Measurements from ENCODE around the gene ADGRG6. TPM values are rescaled to one million over a fixed set of nuclear protein-coding genes. Genes with fewer than 3 reads are reported as not detected.

ADGRG6 gene
- total RNA-seq, 1 donor from 2014 or later = 39.1 TPM

DNA sequence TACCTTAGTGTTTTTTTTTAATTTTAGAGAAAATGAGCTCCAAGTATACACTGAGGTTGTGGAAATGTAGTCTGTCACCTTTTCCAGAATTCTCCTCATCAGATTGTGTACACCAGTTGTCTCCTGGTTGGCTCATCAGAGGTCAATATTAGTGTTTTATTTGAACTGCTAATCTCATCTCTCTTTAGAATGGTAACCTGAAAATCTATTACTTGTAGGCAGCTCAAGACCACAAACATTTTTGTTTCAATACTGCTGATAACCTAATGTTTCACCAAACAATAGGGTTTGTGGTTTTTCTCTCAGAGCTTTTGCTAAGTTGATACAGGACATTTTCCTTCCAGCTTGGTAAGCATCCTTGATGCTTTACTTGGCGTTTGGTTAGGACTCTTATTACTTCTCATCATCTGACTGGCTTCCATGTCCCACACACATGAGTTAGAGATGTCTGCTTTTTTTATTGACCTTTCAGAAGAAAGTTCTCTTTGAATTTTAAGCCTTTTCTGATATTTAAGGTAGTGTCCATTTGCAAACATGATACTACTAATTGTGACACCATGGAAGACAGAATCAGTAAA lies 15.1 kb downstream of the ADGRG6 start:
- H3K27me3 ChIP-seq (ENCODE audit: control insufficient read depth, insufficient read depth, low read length) = no peaks in the 10 kb centered on the region
- no peak overlapping the region for H3K4me3 ChIP-seq (ENCODE audit: low read depth, low read length)
- no peaks in the 10 kb centered on the region for H3K36me3 ChIP-seq (ENCODE audit: control insufficient read depth, insufficient read depth, low read length)
- TF ChIP-seq, protein P1, sequence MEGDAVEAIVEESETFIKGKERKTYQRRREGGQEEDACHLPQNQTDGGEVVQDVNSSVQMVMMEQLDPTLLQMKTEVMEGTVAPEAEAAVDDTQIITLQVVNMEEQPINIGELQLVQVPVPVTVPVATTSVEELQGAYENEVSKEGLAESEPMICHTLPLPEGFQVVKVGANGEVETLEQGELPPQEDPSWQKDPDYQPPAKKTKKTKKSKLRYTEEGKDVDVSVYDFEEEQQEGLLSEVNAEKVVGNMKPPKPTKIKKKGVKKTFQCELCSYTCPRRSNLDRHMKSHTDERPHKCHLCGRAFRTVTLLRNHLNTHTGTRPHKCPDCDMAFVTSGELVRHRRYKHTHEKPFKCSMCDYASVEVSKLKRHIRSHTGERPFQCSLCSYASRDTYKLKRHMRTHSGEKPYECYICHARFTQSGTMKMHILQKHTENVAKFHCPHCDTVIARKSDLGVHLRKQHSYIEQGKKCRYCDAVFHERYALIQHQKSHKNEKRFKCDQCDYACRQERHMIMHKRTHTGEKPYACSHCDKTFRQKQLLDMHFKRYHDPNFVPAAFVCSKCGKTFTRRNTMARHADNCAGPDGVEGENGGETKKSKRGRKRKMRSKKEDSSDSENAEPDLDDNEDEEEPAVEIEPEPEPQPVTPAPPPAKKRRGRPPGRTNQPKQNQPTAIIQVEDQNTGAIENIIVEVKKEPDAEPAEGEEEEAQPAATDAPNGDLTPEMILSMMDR (IDR thresholded peaks at IDR 0.05; ENCODE audit: insufficient read depth, low read length, poor library complexity, severe bottlenecking) = no peak
- DNase-seq (ENCODE audit: low read depth) = no peak

DNA sequence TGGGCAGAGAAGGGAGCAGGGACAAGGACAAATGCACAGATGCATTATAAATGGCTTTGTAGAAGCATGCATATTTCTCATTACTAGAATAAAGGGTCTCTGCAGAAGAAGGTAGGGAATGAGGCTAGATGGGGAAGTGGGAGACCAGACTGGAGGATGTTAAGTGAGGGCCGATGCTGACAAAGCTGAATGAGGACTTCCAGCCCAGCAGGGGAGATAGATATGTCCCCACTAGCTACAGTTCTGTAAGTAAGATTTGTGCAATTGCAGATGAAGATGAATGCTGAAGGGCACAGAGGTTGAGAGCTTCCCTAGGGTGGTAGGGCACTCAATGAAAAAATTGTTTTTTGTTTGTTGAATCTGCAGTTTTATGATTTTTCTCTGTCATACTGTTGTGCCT lies 16.9 kb downstream of the ADGRG6 start:
- Histone ChIP-seq H3K36me3 (ENCODE audit: control insufficient read depth, insufficient read depth, low read length) (no peaks in the 10 kb centered on the region), H3K4me3 (ENCODE audit: low read depth, low read length) (no peak overlapping the region), H3K27me3 (ENCODE audit: control insufficient read depth, insufficient read depth, low read length) (no peaks in the 10 kb centered on the region)
- TF ChIP-seq, protein P1 (IDR thresholded peaks at IDR 0.05; ENCODE audit: insufficient read depth, low read length, poor library complexity, severe bottlenecking) = no peak
- DNase-seq (ENCODE audit: low read depth) = no peak

DNA sequence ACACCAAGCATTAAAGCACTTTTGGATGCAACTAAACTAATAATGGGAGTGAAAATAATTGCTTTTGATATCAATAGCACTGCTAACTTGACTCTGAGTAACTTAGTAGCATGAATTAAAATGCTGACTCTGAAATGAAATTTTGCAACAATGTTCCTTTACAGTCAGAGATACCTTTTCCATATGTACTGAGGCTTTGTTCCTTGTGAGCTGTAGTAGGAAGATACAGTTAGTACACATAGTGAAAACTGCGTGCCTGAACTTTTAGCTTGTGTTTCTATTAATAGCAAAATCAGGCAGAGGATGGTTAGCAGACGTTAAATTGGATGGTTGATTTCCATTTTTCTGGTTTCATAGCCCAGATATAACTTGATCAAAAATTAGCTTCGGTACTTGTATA lies 18.6 kb downstream of the ADGRG6 start:
- H3K4me3 ChIP-seq (ENCODE audit: low read depth, low read length) = no peak overlapping the region
- TF ChIP-seq, protein P1 (IDR thresholded peaks at IDR 0.05; ENCODE audit: insufficient read depth, low read length, poor library complexity, severe bottlenecking) = no peak
- H3K36me3 ChIP-seq (ENCODE audit: control insufficient read depth, insufficient read depth, low read length) = no peaks in the 10 kb centered on the region
- no peak for DNase-seq (ENCODE audit: low read depth)
- no peaks in the 10 kb centered on the region for H3K27me3 ChIP-seq (ENCODE audit: control insufficient read depth, insufficient read depth, low read length)

DNA sequence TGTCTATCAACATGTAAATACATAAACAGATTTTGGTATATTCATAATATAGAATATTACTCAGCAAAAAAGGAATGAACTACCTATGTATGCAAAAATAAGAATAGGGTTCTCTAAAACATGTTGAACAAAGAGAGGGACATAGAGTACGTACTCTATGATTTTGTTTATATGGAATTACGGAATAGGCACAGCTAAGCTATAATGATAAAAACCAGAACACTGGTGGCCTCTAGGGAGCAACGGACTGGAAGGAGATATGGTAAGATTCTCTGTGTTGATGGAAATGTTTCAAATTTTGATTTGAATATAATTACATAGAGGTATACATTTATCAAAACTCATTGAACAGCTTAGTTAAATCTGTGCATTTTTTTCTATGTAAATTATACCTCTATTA lies 19.6 kb downstream of the ADGRG6 start:
- no peaks in the 10 kb centered on the region for H3K27me3 ChIP-seq (ENCODE audit: control insufficient read depth, insufficient read depth, low read length)
- no peak for DNase-seq (ENCODE audit: low read depth)
- TF ChIP-seq, protein P1 (IDR thresholded peaks at IDR 0.05; ENCODE audit: insufficient read depth, low read length, poor library complexity, severe bottlenecking) = no peak
- no peak overlapping the region for H3K4me3 ChIP-seq (ENCODE audit: low read depth, low read length)
- no peaks in the 10 kb centered on the region for H3K36me3 ChIP-seq (ENCODE audit: control insufficient read depth, insufficient read depth, low read length)

DNA sequence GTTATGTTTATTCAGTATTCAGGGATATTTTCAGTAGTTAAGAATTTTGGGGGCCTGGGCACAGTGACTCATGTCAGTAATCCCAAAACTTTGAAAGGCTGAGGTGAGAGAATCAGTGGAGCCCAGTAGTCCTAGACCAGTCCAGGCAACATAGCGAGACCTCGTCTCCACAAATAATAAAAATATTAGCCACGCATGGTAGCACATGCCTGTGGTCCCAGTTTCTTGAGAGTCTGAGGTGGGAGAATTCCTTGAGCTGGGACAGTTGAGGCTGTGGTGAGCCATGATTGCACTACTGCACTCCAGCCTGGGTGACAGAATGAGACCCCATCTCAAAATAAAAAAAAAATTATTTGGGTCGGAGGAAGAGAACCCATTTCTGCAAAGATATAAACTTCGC lies 20.3 kb downstream of the ADGRG6 start:
- no peak overlapping the region for H3K4me3 ChIP-seq (ENCODE audit: low read depth, low read length)
- no peaks in the 10 kb centered on the region for H3K27me3 ChIP-seq (ENCODE audit: control insufficient read depth, insufficient read depth, low read length)
- TF ChIP-seq, protein P1 (IDR thresholded peaks at IDR 0.05; ENCODE audit: insufficient read depth, low read length, poor library complexity, severe bottlenecking) = no peak
- no peaks in the 10 kb centered on the region for H3K36me3 ChIP-seq (ENCODE audit: control insufficient read depth, insufficient read depth, low read length)
- no peak for DNase-seq (ENCODE audit: low read depth)

DNA sequence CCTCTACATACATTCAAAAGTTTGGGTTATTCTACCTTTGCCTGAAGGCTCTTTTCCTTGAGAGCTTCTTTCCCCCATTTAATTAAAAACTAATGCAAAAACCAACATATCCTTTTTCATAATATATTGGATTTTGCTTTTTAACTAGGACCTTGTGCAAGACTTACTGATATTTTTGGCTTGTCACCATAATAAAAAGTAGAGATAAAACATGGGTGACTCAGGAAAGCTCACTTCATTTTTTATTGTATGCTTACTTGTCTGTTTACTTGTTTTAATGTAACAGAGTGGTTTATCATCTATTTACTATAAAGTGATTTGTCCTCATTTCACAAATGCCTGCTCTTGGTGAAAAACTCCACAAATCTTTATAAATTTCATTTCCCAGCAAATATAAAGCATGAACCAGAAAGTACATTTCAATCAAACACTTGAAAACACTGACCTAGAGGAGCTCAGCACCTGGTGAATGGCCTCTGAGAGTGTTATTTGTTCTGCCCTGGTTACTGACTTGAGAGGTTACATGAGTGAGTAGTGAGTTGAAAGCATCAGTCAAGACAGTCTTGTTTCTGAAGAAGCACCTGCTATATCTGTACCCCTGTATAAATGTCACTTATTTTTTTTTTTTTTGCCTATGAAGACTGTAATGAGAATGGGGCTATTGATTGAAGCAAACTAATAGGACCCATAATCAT lies 20.8 kb downstream of the ADGRG6 start:
- no peak for DNase-seq (ENCODE audit: low read depth)

More for the DNA sequence above, 20.8 kb downstream of the ADGRG6 start:
- Histone ChIP-seq H3K4me3 (ENCODE audit: low read depth, low read length) (no peak overlapping the region), H3K27me3 (ENCODE audit: control insufficient read depth, insufficient read depth, low read length) (no peaks in the 10 kb centered on the region), H3K36me3 (ENCODE audit: control insufficient read depth, insufficient read depth, low read length) (no peaks in the 10 kb centered on the region)
- TF ChIP-seq, protein P1 (IDR thresholded peaks at IDR 0.05; ENCODE audit: insufficient read depth, low read length, poor library complexity, severe bottlenecking) = no peak
